Measurements from ENCODE around the gene TSPAN14. TPM values are rescaled to one million over a fixed set of nuclear protein-coding genes. Genes with fewer than 3 reads are reported as not detected.
"Not testable (repeated sequence)": the region's sequence is repeated elsewhere in the genome, so short reads cannot be mapped to it uniquely, and the experiment has no call there.

The TSPAN14 gene
- total RNA-seq, 4 donors from 2014 or later: 61.6 to 83.4 (median 77.9) TPM

DNA sequence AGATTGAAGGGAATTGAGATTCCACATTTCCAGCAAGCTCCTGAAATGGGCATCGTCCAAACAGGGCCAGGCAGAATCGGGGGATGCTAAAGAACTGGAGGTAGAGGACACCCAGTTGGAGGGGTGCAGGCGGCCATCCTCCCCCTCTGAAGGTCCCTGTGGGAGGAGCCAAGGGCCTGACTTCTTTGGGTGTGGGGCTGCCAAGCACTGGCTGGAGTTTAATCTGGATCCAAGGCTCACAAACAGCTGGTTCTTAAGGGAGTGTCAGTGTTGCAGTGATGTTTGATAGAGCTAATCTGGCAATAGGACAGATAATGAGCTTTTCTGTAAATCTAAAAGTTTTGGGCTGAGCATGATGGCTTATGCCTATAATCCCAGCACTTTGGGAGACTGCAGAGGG, 20.8 kb downstream of the TSPAN14 start:
- WGBS, 2 donors: 58 to 78% methylated on average over 3 of the region's 3 CpGs
- intact Hi-C loops (cut with DNase I): no loop called here
- H3K27ac ChIP-seq: peak overlapping the region in 2 of 3 donors; percentile 93 to 99
- H3K4me1 ChIP-seq: peaks cover 55 to 61% of the 10 kb centered on the region in 2 donors
- H3K27me3 ChIP-seq: no peaks in the 10 kb centered on the region
- TF ChIP-seq, protein P1, sequence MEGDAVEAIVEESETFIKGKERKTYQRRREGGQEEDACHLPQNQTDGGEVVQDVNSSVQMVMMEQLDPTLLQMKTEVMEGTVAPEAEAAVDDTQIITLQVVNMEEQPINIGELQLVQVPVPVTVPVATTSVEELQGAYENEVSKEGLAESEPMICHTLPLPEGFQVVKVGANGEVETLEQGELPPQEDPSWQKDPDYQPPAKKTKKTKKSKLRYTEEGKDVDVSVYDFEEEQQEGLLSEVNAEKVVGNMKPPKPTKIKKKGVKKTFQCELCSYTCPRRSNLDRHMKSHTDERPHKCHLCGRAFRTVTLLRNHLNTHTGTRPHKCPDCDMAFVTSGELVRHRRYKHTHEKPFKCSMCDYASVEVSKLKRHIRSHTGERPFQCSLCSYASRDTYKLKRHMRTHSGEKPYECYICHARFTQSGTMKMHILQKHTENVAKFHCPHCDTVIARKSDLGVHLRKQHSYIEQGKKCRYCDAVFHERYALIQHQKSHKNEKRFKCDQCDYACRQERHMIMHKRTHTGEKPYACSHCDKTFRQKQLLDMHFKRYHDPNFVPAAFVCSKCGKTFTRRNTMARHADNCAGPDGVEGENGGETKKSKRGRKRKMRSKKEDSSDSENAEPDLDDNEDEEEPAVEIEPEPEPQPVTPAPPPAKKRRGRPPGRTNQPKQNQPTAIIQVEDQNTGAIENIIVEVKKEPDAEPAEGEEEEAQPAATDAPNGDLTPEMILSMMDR (IDR thresholded peaks at IDR 0.05): no peak
- TF ChIP-seq POLR2A (IDR thresholded peaks at IDR 0.05): no peak
- no peaks in the 10 kb centered on the region for H3K36me3 ChIP-seq
- DNase-seq: no peak
- H3K4me3 ChIP-seq (replicated peaks in 1 of 3): no peak overlapping the region
- no peaks in the 10 kb centered on the region for H3K9me3 ChIP-seq

DNA sequence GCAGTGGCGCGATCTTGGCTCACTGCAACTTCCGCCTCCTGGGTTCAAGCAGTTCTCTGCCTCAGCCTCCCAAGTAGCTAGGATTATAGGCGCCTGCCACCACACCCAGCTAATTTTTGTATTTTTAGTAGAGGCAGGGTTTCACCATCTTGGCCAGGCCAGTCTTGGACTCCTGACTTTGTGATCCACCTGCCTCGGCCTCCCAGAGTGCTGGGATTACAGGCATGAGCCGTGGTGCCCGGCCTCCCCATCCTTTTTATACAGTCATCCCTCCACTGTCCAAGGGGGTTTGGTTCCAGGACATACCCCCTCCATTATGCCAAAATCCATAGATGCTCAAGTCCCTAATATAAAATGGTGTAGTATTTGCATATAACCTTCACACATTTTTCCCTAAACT, 21.5 kb downstream of the TSPAN14 start:
- WGBS, 2 donors: 95 to 98% methylated on average over 7 of the region's 7 CpGs
- peak overlapping the region in 2 of 3 donors; percentile 93 to 99 for H3K27ac ChIP-seq
- DNase-seq: not testable (repeated sequence)

DNA sequence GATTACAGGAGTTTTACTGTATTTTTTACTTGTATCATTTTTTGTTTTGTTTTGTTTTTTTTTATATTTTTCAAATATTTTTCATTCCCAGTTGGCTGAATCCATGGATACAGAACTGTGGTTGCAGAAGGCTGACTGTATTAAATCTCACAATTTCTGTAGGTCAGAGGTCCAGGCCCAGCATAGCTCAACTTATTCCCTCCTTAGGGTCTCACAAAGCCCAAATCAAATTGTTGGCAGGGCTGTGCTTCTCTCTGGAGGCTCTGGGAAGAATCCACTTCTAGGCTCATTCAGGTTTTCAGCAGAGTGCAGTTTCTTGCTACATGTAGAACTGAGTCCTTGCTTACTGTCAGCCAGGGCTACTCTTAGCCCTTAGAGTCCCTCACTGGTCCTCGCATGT, 22.6 kb downstream of the TSPAN14 start:
- no peaks in the 10 kb centered on the region for H3K27me3 ChIP-seq
- intact Hi-C loops (cut with DNase I): no loop called here
- no peak for DNase-seq
- H3K4me1 ChIP-seq: peaks cover 37 to 43% of the 10 kb centered on the region in 2 donors
- no peak for TF ChIP-seq POLR2A (IDR thresholded peaks at IDR 0.05)
- TF ChIP-seq, protein P1 (IDR thresholded peaks at IDR 0.05): no peak
- H3K27ac ChIP-seq: no peak overlapping the region
- WGBS, 2 donors: 87 to 94% methylated on average over 1 of the region's 1 CpG
- H3K9me3 ChIP-seq: no peaks in the 10 kb centered on the region
- no peak overlapping the region for H3K4me3 ChIP-seq (replicated peaks in 1 of 3)
- H3K36me3 ChIP-seq: no peaks in the 10 kb centered on the region

More for the DNA sequence above, 21.5 kb downstream of the TSPAN14 start:
- H3K4me3 ChIP-seq (replicated peaks in 1 of 3); H3K27me3 ChIP-seq; H3K36me3 ChIP-seq; intact Hi-C loops (cut with DNase I); H3K9me3 ChIP-seq: not testable (repeated sequence)
- H3K4me1 ChIP-seq: peaks cover 48 to 54% of the 10 kb centered on the region in 2 donors

DNA sequence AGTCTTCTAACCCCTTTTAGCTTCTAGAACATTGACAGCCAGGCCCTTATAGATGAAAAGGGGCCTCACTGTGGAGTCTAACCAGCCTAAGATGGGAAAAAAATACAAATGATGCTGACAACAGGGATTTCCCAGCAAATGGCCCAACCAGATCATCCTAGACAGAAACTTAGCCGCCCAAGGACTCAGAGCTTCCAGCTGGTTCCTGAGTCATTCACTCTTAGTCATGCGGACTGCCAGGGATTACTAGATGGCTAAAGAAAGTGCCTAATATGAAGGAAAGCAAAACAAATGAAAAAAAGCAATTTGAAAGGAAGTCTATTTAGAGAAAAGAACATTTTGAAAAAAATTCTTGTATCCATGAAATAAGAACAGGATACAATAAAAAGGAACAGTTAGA, 23.7 kb downstream of the TSPAN14 start:
- Histone ChIP-seq H3K4me3 (replicated peaks in 1 of 3) (no peak overlapping the region), H3K36me3 (no peaks in the 10 kb centered on the region), H3K4me1 (peaks cover 26 to 36% of the 10 kb centered on the region in 2 donors), H3K9me3 (no peaks in the 10 kb centered on the region), H3K27ac (no peak overlapping the region), H3K27me3 (no peaks in the 10 kb centered on the region)
- intact Hi-C loops (cut with DNase I): no loop called here
- WGBS, 2 donors: 74% methylated on average over 2 of the region's 2 CpGs
- DNase-seq: no peak
- TF ChIP-seq POLR2A (IDR thresholded peaks at IDR 0.05): no peak
- TF ChIP-seq, protein P1 (IDR thresholded peaks at IDR 0.05): no peak

DNA sequence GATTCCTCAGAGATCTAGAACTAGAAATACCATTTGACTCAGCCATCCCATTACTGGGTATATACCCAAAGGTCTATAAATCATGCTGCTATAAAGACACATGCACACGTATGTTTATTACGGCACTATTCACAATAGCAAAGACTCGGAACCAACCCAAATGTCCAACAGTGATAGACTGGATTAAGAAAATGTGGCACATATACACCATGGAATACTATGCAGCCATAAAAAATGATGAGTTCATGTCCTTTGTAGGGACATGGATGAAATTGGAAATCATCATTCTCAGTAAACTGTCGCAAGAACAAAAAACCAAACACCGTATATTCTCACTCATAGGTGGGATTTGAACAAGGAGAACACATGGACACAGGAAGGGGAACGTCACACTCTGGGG, 26.3 kb downstream of the TSPAN14 start:
- WGBS, 2 donors: 94 to 97% methylated on average over 6 of the region's 6 CpGs
- H3K9me3 ChIP-seq; H3K27me3 ChIP-seq; H3K36me3 ChIP-seq; H3K27ac ChIP-seq; H3K4me3 ChIP-seq (replicated peaks in 1 of 3); DNase-seq; intact Hi-C loops (cut with DNase I): not testable (repeated sequence)
- H3K4me1 ChIP-seq: peaks cover 21 to 34% of the 10 kb centered on the region in 2 donors

DNA sequence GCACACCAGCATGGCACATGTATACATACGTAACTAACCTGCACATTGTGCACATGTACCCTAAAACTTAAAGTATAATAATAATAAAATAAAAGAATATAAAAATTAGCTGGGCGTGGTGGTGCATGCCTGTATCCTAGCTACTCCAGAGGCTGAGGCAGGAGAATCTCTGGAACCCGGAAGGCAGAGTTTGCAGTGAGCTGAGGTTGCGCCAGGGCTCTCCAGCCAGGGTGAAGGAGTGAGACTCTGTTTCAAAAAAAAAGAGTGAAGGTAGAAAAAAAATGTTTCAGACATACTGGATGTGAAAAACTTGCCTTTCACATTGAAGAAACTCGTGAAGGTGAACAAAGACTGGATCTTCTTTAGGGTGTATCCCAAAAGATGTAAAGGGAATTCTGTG, 26.7 kb downstream of the TSPAN14 start:
- Histone ChIP-seq H3K27me3 (no peaks in the 10 kb centered on the region), H3K9me3 (no peaks in the 10 kb centered on the region)
- DNase-seq: no peak

More for the DNA sequence above, 26.7 kb downstream of the TSPAN14 start:
- Histone ChIP-seq H3K27ac (no peak overlapping the region), H3K4me3 (replicated peaks in 1 of 3) (no peak overlapping the region), H3K4me1 (peaks cover 21 to 35% of the 10 kb centered on the region in 2 donors), H3K36me3 (no peaks in the 10 kb centered on the region)
- TF ChIP-seq, protein P1 (IDR thresholded peaks at IDR 0.05): no peak
- TF ChIP-seq POLR2A (IDR thresholded peaks at IDR 0.05): no peak
- intact Hi-C loops (cut with DNase I): no loop called here
- 93 to 96% methylated on average over 5 of the region's 5 CpGs for WGBS, 2 donors
